ENCODE results near the gene OTOG.
"Not testable (repeated sequence)": the region's sequence is repeated elsewhere in the genome, so short reads cannot be mapped to it uniquely, and the experiment has no call there.

The OTOG gene

DNA sequence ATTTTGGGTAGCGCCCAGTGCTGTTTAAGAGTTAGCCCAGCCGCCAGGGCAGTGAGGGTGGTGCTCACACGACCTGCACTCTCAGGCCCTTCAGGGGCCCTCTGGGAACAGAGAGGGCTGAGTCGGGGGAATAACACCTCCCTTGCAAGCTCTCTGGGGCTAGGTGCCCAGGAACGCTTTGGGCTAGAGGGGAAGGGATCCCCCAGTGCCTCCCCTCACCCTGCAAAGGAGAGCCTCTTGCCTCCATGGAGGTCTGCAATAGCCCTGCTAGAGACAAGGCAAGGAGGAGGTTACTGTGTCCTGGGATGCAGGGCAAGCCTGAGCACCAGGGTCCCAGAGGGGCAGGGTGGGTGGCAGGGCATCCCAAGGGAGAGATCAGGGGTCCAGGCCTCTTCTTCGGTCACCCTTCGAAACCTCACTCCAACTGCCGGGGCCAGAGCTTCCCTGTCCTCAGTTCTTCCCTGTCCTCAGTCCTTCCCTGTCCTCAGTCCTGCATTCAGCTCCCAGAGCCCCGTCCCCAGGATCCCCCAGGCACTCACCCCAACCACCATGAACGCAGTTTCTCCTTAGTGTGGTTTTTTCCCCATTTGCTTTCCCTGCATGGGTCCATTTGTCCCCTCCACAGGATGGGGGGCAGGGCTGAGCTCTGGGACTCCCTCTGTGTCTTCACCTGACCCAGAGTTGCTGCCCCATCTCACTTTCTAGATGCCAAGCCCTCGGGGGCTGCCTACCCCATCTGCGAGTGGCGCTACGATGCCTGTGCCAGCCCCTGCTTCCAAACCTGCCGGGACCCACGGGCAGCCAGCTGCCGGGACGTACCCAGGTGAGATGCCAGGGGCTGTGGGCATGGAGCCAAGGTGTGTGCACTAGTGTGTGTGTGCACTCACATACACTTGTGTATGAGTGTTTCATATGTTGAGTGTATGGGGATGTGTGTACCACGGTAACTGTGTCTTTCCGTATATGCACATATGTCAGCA, 60.8 kb downstream of the OTOG start:
- DNase-seq: no peak

GRCh38 chr11:17608821-17609220, 61.8 kb downstream of the OTOG start:
- DNase-seq: no peak

GRCh38 chr11:17609291-17610084, 62.4 kb downstream of the OTOG start:
- no peak for DNase-seq

- no peak for DNase-seq
Measured at GRCh38 chr11:17610085-17610894, 63.2 kb downstream of the OTOG start.

DNA sequence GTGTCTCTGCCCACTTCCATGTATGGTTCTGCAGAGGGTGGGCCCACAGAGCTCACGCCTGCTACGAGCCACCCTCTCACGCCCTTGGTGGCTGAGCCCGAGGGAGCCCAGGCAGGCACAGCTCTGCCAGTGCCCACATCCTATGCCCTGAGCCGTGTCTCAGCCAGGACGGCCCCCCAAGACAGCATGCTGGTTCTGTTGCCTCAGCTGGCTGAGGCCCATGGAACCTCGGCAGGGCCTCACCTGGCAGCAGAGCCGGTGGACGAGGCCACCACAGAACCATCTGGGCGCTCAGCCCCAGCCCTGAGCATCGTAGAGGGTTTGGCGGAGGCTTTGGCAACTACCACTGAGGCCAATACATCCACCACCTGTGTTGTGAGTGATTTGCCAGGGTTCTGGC, 64.0 kb downstream of the OTOG start:
- no peak for DNase-seq

DNA sequence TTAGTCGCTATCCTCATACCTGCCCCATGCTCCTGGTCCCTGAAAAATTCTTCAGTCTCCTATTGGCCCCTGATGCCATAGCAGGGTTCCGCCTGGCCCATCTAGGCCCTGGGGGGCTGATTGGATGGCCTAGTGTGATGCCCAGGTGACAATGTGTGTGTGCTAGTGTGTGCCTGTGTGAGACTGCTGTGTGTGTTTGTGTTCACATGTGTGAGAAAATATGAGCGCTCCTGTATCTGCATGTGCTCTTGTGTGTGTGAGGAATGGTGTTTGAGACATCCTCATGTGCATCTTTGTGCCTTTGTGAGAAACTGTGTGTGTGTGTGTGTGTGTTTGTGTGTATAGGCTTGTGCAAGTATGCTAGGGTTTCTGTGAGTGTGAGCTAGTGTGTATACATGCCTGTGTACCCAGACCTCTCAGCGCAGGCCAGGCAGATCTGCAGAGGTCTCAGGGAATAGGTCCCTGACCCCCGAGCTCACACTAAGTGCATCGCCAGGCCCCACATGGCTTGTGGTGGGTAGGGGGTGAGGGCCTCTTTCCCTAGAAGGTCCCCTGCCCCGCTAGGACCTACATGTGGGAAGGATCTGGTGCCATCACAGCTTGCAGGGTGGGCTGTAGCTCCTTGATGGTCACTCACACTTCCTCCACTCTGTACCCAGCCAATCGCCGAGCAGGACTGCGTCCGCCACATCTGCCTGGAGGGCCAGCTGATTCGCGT, 64.6 kb downstream of the OTOG start:
- DNase-seq: no peak

GRCh38 chr11:17612221-17613188, 65.4 kb downstream of the OTOG start:
- no peak for DNase-seq

DNA sequence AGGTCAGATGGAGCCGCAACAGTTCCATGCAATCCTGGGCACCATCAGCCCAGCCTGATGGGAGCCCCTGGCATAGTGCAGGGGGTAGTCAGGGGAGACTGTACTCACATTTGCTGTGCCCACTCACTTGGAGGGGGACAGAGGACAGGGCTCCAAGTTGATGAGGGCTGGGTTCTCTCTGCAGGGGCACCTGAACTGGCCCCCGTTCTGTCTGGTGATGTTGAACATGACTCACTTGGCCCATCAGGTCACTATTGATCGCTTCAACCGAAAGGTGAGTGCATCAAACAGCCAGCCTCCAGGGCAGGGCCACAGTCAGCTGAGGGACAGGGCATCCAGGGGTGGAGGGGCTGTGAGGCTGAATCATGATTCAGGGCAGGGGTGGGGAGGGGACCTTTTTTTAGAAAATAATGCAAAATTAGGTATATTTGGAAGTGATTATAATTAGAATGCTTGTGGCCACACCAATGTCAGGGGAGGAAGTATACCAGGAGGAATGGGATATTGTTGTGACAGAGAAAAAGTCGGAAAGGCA, 66.4 kb downstream of the OTOG start:
- DNase-seq: no peak

GRCh38 chr11:17613983-17614382, 66.9 kb downstream of the OTOG start:
- DNase-seq: no peak

- DNase-seq: not testable (repeated sequence)
Measured at GRCh38 chr11:17622711-17623110, 75.7 kb downstream of the OTOG start.

DNA sequence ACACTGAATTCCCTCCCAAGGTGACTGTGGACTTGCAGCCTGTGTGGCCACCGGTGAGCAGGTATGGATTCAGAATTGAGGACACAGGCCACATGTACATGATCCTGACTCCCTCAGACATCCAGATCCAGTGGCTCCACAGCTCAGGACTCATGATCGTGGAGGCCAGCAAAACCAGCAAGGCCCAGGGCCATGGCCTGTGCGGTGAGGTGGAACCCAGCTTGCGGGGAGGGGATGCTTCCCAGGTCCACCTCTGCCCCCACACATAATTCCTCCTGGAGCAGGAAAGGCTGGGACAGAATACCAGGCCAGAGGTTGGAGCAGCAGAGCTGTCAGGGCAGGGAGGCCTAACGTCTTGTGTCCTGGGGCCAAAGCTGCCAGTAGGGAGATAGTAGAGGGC, 82.1 kb downstream of the OTOG start:
- no peak for DNase-seq

- DNase-seq: no peak
Measured at GRCh38 chr11:17630936-17631335, 83.9 kb downstream of the OTOG start.

- no peak for DNase-seq
Measured at GRCh38 chr11:17631702-17632365, 84.8 kb downstream of the OTOG start.

DNA sequence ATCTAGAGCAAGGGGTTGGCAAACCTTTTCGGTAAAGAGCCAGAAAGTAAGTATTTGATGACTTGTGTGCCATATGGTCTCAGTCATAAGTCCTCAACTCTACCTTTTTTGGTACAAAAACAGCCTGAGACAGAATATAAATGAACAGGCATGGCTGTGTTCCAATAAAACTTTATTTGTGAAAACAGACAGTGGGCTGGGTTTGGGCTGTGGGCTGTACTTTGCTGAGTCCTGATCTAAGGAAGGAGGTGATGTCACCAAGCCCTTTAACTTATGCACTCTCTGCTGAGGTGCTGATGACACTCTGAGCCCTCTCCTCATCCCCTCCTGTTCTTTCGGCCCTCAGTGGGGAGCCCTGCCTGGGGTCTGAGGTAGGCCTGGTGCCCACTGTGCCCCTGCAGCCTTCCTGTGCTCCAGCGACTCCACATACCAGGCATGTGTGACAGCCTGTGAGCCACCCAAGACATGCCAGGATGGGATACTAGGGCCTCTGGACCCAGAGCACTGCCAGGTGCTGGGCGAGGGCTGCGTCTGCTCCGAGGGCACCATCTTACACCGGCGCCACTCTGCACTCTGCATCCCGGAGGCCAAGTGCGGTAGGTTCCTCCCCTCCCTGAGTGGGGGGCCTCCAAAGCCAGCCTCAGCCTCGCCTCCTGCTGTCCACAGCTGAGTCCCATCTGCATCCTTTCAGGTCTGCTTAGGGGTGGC, 86.4 kb downstream of the OTOG start:
- no peak for DNase-seq

- no peak for DNase-seq
Measured at GRCh38 chr11:17633987-17634775, 87.1 kb downstream of the OTOG start.

DNA sequence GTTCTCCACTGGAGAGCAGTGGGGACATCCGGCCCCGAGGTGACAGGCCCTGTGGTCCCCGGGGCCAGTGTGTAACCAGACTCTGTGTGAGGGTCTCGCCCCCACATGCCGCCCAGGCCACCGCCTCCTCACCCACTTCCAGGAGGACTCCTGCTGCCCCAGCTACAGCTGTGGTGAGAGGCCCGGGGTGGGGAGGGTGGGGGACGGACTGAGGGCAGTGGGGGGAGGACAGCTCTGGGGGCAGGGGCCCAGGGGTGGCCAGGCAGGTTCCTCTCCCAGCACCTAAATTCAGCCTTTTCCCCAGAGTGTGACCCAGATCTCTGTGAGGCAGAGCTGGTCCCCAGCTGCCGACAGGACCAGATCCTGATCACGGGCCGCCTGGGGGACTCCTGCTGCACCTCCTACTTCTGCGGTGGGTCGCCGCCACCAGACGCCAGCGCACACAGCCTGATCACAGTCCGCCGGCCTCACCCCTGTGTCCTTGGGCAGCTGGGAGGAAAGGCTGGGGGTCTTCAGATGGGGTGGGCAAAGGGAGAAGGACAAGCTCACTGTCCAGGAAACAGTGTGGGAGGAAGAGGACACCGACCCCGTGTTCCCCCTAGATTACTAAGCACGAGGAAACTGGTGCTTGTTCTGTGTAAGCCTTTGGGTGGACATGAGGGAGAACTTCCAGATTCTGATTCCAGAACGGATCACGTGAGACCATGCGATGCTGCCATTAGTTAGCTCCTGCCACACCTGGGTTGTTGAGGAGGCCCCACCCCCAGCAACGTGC, 87.9 kb downstream of the OTOG start:
- no peak for DNase-seq

- DNase-seq: no peak
Measured at GRCh38 chr11:17635551-17635938, 88.5 kb downstream of the OTOG start.

- no peak for DNase-seq
Measured at GRCh38 chr11:17636721-17637120, 89.7 kb downstream of the OTOG start.
